ENCODE data around the gene SEH1L.
A peak's percentile ranks its signal among the peaks of the same experiment; 100 is the strongest.
"Not testable (repeated sequence)": the region's sequence is repeated elsewhere in the genome, so short reads cannot be mapped to it uniquely, and the experiment has no call there.

SEH1L gene

DNA sequence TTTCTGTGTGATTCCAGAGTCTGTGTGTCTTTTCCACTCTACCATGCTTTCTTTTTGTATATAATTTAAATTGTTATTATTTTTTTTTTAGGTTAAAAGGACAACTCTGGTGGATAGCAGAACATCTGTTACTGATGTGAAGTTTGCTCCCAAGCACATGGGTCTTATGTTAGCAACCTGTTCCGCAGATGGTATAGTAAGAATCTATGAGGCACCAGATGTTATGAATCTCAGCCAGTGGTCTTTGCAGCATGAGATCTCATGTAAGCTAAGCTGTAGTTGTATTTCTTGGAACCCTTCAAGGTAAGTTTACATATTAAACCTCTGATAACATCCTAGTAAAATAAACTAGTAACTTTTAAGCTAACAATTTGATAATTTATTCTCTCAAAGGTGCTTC, 15.3 kb downstream of the SEH1L start:
- Histone ChIP-seq H3K4me1 (ENCODE audit: insufficient read depth, low read length) (no peaks in the 10 kb centered on the region), H3K36me3 (ENCODE audit: insufficient read depth, low read length) (peaks cover 16% of the 10 kb centered on the region), H3K9me3 (ENCODE audit: control insufficient read depth, insufficient read depth, low read length) (no peaks in the 10 kb centered on the region), H3K9ac (ENCODE audit: low read depth, low read length) (no peak overlapping the region)

DNA sequence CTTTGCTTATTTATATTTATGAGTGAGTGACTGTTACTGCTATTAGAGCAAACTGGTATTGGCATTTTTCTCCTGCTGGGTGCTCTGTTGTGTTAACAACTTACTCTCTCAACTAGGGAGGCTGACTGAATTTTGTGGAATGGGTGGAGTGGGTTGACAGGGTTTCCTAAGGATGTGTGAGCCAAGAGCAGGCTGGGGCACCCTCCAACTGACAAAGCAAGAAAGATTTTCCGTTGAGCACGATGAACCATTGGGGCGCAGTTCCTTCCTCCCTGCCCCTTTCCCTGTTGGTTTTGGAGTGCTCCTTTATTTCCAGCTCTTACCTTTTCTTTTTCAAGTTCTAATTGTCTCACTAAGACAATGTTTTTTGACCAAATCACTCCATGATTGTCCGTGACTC, 20.3 kb downstream of the SEH1L start:
- Histone ChIP-seq H3K9me3 (ENCODE audit: control insufficient read depth, insufficient read depth, low read length) (no peaks in the 10 kb centered on the region), H3K4me1 (ENCODE audit: insufficient read depth, low read length) (no peaks in the 10 kb centered on the region), H3K36me3 (ENCODE audit: insufficient read depth, low read length) (peaks cover 11% of the 10 kb centered on the region), H3K9ac (ENCODE audit: low read depth, low read length) (no peak overlapping the region)

DNA sequence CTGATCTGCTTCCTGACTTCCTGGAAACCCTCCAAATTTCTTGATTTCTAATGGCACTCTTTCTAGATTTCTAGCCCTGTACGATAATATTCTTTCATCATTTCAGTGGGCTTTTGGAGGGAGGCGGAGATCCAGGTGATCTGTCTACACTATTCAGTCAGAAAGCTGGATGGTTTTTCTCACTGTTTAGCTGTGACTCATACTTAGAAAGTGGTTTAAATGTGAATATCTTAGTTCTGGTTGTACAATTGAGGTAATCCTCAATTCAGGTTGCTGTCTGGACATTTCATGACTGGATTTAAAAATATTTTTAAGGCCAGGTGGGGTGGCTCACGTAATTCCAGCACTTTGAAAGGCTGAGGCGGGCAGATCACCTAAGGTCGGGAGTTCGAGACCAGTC, 20.8 kb downstream of the SEH1L start:
- Histone ChIP-seq H3K9ac (ENCODE audit: low read depth, low read length) (no peak overlapping the region), H3K36me3 (ENCODE audit: insufficient read depth, low read length) (peaks cover 8% of the 10 kb centered on the region), H3K9me3 (ENCODE audit: control insufficient read depth, insufficient read depth, low read length) (no peaks in the 10 kb centered on the region), H3K4me1 (ENCODE audit: insufficient read depth, low read length) (no peaks in the 10 kb centered on the region)

DNA sequence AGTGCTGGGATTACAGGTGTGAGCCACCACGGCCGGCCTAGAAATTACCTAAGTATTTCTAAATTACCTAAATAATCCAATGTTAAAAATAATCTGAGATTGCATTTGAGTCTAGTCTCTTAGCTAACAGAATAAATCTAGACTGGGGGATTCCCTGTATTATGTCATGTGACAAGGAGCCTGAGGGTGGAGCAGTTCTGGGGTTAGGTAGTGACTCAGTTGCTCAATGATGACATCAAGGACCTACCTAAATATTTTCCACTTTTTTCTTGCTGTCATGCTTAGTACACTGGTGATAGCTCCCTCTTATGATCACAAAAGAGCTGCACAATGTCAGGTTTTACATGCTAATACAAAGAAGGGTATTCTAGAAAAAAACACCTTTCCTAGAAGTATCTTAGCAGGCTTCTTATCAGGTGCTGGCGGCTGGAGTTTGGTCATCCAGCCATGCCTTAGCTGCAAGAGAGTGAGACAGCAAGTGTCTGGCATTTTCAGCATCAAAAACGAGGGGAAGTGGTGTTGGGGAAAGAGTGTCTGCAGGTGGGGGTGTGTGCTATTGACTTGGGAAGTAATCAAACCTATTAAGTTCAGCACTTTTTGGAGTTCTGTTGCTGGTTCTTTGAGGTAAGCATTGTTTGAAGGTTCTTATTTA, 25.9 kb downstream of the SEH1L start:
- Histone ChIP-seq H3K9me3 (ENCODE audit: control insufficient read depth, insufficient read depth, low read length) (no peaks in the 10 kb centered on the region), H3K9ac (ENCODE audit: low read depth, low read length) (no peak overlapping the region), H3K4me1 (ENCODE audit: insufficient read depth, low read length) (no peaks in the 10 kb centered on the region), H3K36me3 (ENCODE audit: insufficient read depth, low read length) (peaks cover 9% of the 10 kb centered on the region)

DNA sequence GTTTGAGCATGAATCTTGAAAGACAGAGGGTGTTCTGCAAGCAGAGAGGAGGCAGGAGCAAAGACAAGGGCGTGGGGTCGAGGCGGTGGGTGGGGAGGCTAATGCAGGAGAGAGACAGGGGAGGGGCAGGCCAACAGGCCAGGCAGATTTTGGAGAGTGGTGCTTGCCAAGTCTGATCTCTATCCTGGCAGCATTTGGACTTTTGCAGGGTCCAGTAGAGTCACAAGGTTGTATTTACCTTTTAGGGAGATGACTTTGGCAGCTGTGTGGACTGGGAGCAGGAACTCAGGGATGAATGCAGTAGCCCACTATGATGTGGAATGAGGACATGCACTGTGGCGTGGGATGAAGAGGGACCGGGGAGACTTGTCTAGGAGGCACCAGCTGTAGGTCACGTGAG, 27.7 kb downstream of the SEH1L start:
- peaks cover 9% of the 10 kb centered on the region for H3K36me3 ChIP-seq (ENCODE audit: insufficient read depth, low read length)
- no peak overlapping the region for H3K9ac ChIP-seq (ENCODE audit: low read depth, low read length)
- H3K9me3 ChIP-seq (ENCODE audit: control insufficient read depth, insufficient read depth, low read length): no peaks in the 10 kb centered on the region
- no peaks in the 10 kb centered on the region for H3K4me1 ChIP-seq (ENCODE audit: insufficient read depth, low read length)

DNA sequence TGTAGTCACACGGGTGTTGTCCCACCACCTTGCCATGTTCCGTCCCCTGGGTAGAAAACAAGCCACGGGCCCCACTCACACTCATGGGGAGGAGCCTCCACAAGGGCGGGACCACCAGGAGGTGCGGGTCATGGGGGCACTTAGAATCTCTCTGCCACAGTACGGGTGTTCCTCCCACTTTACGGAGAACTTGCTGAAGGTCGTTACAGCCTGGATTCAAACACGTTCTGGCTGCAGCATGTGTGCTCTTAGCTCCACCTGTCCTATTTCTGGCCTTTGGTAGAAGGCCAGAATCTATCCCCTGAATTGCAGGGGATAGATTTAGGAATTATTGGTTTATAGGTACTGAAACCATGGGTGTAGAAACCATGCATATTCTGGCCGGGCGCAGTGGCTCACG, 28.5 kb downstream of the SEH1L start:
- Histone ChIP-seq H3K9me3 (ENCODE audit: control insufficient read depth, insufficient read depth, low read length) (no peaks in the 10 kb centered on the region), H3K9ac (ENCODE audit: low read depth, low read length) (no peak overlapping the region), H3K36me3 (ENCODE audit: insufficient read depth, low read length) (peaks cover 9% of the 10 kb centered on the region), H3K4me1 (ENCODE audit: insufficient read depth, low read length) (no peaks in the 10 kb centered on the region)

DNA sequence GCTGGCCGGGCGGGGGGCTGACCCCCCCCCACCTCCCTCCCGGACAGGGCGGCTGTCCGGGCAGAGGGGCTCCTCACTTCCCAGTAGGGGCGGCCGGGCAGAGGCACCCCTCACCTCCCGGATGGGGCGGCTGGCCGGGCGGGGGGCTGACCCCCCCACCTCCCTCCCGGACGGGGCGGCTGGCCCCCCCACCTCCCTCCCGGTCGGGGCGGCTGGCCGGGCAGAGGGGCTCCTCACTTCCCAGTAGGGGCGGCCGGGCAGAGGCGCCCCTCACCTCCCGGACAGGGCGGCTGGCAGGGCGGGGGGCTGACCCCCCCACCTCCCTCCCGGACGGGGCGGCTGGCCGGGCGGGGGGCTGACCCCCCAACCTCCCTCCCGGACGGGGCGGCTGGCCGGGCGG, 32.3 kb downstream of the SEH1L start:
- H3K4me1 ChIP-seq (ENCODE audit: insufficient read depth, low read length); H3K9ac ChIP-seq (ENCODE audit: low read depth, low read length); H3K9me3 ChIP-seq (ENCODE audit: control insufficient read depth, insufficient read depth, low read length); H3K36me3 ChIP-seq (ENCODE audit: insufficient read depth, low read length): not testable (repeated sequence)

DNA sequence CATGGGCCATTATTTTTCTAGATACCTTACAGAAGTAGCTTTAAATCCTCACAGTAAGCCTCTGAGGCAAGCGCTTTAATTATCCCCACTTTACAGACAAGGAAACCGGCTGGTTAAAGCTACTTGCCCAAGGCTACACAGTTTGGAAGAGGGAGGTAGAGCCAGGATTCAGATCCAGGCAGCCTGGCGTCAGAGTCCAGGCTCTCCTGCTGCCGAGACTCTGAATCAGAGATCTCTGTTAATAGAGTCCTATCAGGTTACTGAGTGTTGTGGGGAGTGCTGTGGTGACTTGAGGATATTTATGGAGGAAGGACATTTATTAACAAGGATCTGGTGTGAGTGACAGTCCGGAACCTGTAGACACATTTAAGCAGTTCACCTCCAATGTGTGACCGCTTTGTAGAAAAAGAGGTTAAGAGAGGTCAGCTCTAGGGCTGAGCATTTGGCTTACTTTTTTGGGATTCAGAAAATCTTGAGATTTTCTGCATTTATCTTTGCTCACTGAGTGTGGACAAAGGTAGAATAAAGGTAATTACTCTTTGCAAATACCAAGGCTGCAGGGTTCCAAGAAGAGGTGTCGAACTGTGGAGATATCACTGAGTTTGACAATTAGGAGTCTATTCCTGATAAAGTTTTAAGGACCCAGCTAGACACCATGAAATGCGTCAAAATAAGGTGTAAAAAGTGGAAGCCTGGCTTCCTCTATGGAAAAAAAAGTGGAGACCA, 41.7 kb downstream of the SEH1L start:
- peaks cover 12% of the 10 kb centered on the region; the same call in 1 of the 2 replicates for H3K4me1 ChIP-seq (ENCODE audit: insufficient read depth, low read length)
- no peak overlapping the region; the same call in 1 of the 2 replicates for H3K9ac ChIP-seq (ENCODE audit: low read depth, low read length)

DNA sequence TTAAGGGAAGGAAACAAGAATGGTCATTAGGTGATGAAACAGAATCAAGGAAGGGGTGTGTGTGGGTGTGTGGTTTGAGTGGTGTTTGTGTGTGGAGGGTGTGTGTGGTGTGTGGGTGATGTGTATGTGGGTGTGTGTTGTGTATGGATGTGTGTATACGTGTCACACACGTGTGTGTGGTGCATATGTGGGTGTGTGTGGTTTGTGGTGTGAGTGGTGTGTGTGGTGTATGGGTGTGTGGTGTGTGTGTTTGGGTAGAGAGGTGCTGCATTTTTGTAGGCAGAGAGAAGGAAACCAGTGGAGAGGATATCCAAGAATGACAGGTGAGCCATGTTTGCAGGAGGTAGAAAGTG, 42.3 kb downstream of the SEH1L start:
- Histone ChIP-seq H3K36me3 (ENCODE audit: insufficient read depth, low read length) (no peaks in the 10 kb centered on the region), H3K4me1 (ENCODE audit: insufficient read depth, low read length) (peaks cover 12% of the 10 kb centered on the region; the same call in 1 of the 2 replicates), H3K9ac (ENCODE audit: low read depth, low read length) (peak overlapping the region; percentile 79), H3K9me3 (ENCODE audit: control insufficient read depth, insufficient read depth, low read length) (no peaks in the 10 kb centered on the region)

More for the DNA sequence above, 41.7 kb downstream of the SEH1L start:
- H3K36me3 ChIP-seq (ENCODE audit: insufficient read depth, low read length): no peaks in the 10 kb centered on the region
- H3K9me3 ChIP-seq (ENCODE audit: control insufficient read depth, insufficient read depth, low read length): no peaks in the 10 kb centered on the region

DNA sequence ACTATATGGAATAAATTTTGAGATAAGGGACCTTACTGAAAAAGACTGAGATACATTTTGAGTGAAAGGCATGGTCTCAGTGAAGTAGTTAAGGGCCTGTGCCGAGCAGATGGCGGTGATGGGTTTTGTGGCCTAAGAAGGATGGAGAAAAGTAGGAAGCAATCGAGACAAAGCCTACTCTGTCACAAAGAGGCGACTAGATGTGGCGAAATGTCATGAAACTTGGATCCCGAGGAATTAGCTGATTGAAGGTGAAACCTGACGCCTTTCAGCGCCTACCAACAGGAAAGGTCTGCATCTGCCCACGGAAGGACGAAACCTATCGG, 42.8 kb downstream of the SEH1L start:
- peak overlapping the region; percentile 79 for H3K9ac ChIP-seq (ENCODE audit: low read depth, low read length)
- H3K9me3 ChIP-seq (ENCODE audit: control insufficient read depth, insufficient read depth, low read length): no peaks in the 10 kb centered on the region
- H3K4me1 ChIP-seq (ENCODE audit: insufficient read depth, low read length): peaks cover 12% of the 10 kb centered on the region; the same call in 1 of the 2 replicates
- no peaks in the 10 kb centered on the region for H3K36me3 ChIP-seq (ENCODE audit: insufficient read depth, low read length)

DNA sequence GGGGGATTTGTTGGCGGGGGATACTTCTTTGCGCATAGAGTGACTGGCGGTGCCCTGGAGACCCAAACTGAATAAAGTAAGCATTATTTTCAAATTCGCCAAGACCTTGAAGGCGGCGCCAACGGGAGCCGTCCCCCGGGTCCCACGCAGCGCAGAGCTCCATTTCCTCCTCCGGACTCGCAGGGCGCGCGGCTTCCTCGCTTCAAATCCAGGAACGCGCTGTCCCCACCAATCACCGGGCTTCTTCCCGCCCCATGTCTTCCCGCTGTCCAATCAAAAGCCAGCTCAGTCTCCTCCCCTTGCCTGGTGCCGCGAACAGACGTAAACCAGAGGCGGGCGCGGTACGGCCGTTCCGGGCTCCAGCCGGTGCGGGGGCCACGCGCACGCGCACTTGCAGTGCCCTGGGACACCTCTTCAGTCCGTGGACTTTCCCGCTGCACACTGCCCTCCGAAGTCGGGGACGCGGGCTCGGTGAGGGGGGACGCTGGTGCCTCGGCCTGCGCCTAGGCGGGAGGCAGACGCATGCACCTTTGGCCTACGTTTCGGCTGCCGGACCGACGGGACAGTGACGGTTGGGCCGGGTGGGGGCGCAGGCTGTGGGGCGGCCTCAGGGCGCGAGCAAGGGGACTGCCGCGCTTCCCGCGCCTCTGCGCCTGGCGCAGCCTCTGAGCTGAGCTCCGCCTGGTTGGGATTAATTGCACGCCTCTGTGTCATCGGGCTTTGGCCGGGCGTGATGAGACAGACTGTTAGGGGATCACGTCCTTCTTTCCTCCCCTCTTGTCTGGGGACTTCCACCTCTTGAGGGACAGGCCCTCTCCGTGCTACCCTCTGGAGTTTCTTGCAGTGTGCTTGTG, 43.4 kb downstream of the SEH1L start, which contains the start of gene CEP192:
TSS of gene CEP192 (plus strand) at position 396 of the 854 bp plus-strand sequence. CDS start 8,063 bp downstream, outside the sequence.
- Histone ChIP-seq H3K9me3 (ENCODE audit: control insufficient read depth, insufficient read depth, low read length) (no peaks in the 10 kb centered on the region), H3K9ac (ENCODE audit: low read depth, low read length) (peak within 1 kb of the TSS; percentile 79), H3K36me3 (ENCODE audit: insufficient read depth, low read length) (no peaks in the 10 kb centered on the region), H3K4me1 (ENCODE audit: insufficient read depth, low read length) (peaks cover 12% of the 10 kb centered on the region; the same call in 1 of the 2 replicates)

DNA sequence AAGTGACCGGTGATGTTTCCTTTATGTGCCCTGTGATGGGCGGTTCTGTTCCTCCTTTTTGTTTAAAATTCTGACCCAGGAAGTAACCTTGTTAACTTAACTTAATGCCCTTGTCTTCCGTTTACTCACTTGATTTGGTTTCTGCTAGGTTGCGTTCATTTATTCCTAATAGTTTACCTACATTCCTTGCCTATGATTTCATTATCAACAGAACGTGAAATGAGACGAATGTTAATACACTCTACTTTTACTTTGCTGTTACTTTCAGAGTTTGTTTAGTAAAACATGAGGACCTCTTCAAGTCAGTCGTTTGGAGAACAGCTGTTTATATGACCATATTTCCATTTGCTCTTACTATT, 44.0 kb downstream of the SEH1L start:
- Histone ChIP-seq H3K9ac (ENCODE audit: low read depth, low read length) (peak overlapping the region; percentile 79), H3K4me1 (ENCODE audit: insufficient read depth, low read length) (peaks cover 12% of the 10 kb centered on the region; the same call in 1 of the 2 replicates), H3K36me3 (ENCODE audit: insufficient read depth, low read length) (no peaks in the 10 kb centered on the region), H3K9me3 (ENCODE audit: control insufficient read depth, insufficient read depth, low read length) (no peaks in the 10 kb centered on the region)

DNA sequence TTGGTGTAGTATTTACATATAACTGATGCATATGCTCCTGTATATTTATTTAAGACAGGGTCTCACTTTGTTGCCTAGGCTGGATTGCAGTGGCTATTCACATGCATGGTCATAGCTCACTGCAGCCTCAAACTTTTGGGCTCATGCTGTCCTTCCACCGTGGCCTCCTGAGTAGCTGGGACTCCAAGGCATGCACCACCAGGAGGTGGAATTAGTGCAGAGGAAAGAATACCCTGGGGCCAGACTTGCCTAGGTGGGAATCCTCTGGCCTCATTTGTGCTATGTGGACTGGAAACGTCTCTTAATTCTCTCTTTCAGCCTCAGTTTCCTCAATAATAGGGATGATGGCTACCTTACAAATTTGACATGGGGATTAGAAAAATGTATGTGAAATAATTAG, 45.6 kb downstream of the SEH1L start:
- Histone ChIP-seq H3K36me3 (ENCODE audit: insufficient read depth, low read length) (no peaks in the 10 kb centered on the region), H3K9ac (ENCODE audit: low read depth, low read length) (no peak overlapping the region), H3K4me1 (ENCODE audit: insufficient read depth, low read length) (peaks cover 12% of the 10 kb centered on the region; the same call in 1 of the 2 replicates), H3K9me3 (ENCODE audit: control insufficient read depth, insufficient read depth, low read length) (no peaks in the 10 kb centered on the region)

DNA sequence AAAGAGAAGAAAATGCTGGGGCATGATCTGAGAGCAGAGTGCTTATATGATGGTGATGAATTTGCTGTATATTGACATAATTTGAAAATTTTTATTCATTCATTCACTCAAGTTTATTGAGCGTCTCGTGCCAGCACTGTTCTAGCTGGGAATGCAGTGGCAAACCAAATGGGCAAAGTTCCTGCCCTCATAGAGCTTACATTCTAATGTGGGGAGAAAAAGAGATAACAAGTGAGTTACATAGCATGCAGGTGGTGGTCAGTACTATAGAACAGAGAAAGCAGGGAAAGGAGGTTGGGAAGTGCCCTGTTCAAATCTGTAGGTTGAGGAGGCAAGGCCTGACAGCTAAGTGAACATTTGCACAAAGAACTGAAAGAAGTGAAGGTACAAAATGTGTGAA, 47.6 kb downstream of the SEH1L start:
- Histone ChIP-seq H3K9me3 (ENCODE audit: control insufficient read depth, insufficient read depth, low read length) (no peaks in the 10 kb centered on the region), H3K4me1 (ENCODE audit: insufficient read depth, low read length) (peaks cover 7% of the 10 kb centered on the region; the same call in 1 of the 2 replicates), H3K36me3 (ENCODE audit: insufficient read depth, low read length) (peaks cover 5% of the 10 kb centered on the region; the same call in 1 of the 2 replicates), H3K9ac (ENCODE audit: low read depth, low read length) (no peak overlapping the region)
